H1 (cell line): ENCODE data around the gene GALNT13. TPM values are rescaled to one million over a fixed set of nuclear protein-coding genes. Genes with fewer than 3 reads are reported as not detected.

Source experiments
- CHD7 ChIP-seq: fragments of 300-600 bp; sonication (generic); IDR thresholded peaks from 2 replicates; pipeline ENCODE4 v1.7.1; 2012; ENCODE audit warnings: low read length, moderate library complexity, mild to moderate bottlenecking, inconsistent platforms; ENCODE audit not compliant: insufficient replicate concordance
- CTCF ChIP-seq, 3 experiments: IDR thresholded peaks; 1 replicate in 2 of 3; 2 replicates in 1 of 3; pipeline versions ENCODE4 v1.5.1 to v1.6.1; 2011; ENCODE audit warnings: low read length in 3 of 3, mild to moderate bottlenecking in 3 of 3, inconsistent platforms in 2 of 3, low read depth in 1 of 3, moderate library complexity in 1 of 3; ENCODE audit not compliant: insufficient read depth in 1 of 3; ENCODE audit errors: control extremely low read depth in 1 of 3
- polyA plus RNA-seq, 7 experiments: library from polyadenylated mRNA; depleted of rRNA in 3 of 7; stranded (reverse) in 5 of 7; unstranded in 2 of 7; fragments of >200 nt in 5 of 7; fragments of 200-250 nt in 2 of 7; gene quantifications; 1 replicate in 5 of 7; 2 replicates in 1 of 7; 4 replicates in 1 of 7; pipeline versions ENCODE4 v1.2.1 to v1.2.3, GENCODE V29; 2011 to 2013; ENCODE audit warnings: missing spikeins in 2 of 7, mixed read lengths in 2 of 7
- total RNA-seq: library from RNA; stranded (reverse); fragmentation: NEBNext Ultra II Directional; extraction: Animal tissue kit (Norgen Biotek cat#: 25700); gene quantifications from 2 replicates; pipeline ENCODE4 v1.2.1, GENCODE V29; 2021

The GALNT13 gene
- total and polyA plus RNA-seq, 2 of the 8 experiments (the other 6 are each of a cell fraction or from before 2014, with no cell fraction given) = 3.2 to 9.6 TPM

- no peak for TF ChIP-seq CHD7
- TF ChIP-seq CTCF (IDR thresholded peaks at IDR 0.05; ENCODE audit: control extremely low read depth in 1 of 3, insufficient read depth in 1 of 3, low read depth in 1 of 3, low read length in 3 of 3) = peak in 2 of 3 experiments; percentile 21 to 54; a peak in 2 of 4 replicates
Measured at GRCh38 chr2:154452906-154453493, 581.3 kb downstream of the GALNT13 start (continued).
